GM12892 (cell line): ENCODE measurements around the gene IDH3G.
"Not testable (repeated sequence)": the region's sequence is repeated elsewhere in the genome, so short reads cannot be mapped to it uniquely, and the experiment has no call there.

Experiments
- POLR2A ChIP-seq: IDR thresholded peaks from 2 replicates; pipeline ENCODE4 v1.6.1; 2011; ENCODE audit warnings: low read depth, low read length, control low read depth
- POLR2AphosphoS5 ChIP-seq: IDR thresholded peaks from 2 replicates; pipeline ENCODE4 v1.6.1; 2011; ENCODE audit warnings: low read depth, low read length, control low read depth
- TAF1 ChIP-seq: IDR thresholded peaks from 2 replicates; pipeline ENCODE4 v1.6.1; 2011; ENCODE audit warnings: low read depth, mild to moderate bottlenecking, control low read depth, low read length, borderline replicate concordance

GRCh38 chrX:153749017-153749416, 45.2 kb downstream of the IDH3G start:
- not testable (repeated sequence) for TF ChIP-seq POLR2AphosphoS5, POLR2A, TAF1
